Spleen (tissue), 7 donors: ENCODE data around the gene ADAMTS6.

Experiments used
- CTCF ChIP-seq, 11 experiments: fragments of 200-600 bp in 7 of 11; fragments of 450-650 bp in 4 of 11; sonication (generic) in 4 of 11; IDR thresholded peaks in 8 of 11; conservative IDR thresholded peaks in 3 of 11; 1 replicate in 7 of 11; 2 replicates in 4 of 11; pipeline versions ENCODE4 v1.4.0 to v1.8.0; 2016 to 2021; ENCODE audit warnings: antibody characterized with exemption in 11 of 11, inconsistent platforms in 4 of 11, mild to moderate bottlenecking in 1 of 11
- POLR2A ChIP-seq, 3 donors: fragments of 450-650 bp; IDR thresholded peaks; one replicate each; pipeline ENCODE4 v1.5.1; 2017; ENCODE audit warnings: antibody characterized with exemption in 3 of 3, mild to moderate bottlenecking in 1 of 3
- POLR2AphosphoS5 ChIP-seq, 3 donors: sonication (generic); formaldehyde crosslinking; IDR thresholded peaks; one replicate each; pipeline ENCODE4 v1.5.1; 2017; ENCODE audit warnings: antibody characterized with exemption in 3 of 3
- donor health status: DM: no; HTN: no; CAD: no; lungs with moderate emphysema.
- donor health status: DM: no; HTN: no; CAD: no.
- donor health status: DM: no; HTN: no; CAD: no.

- TF ChIP-seq CTCF (IDR thresholded peaks at IDR 0.05 in 8 of 11, conservative IDR thresholded peaks at IDR 0.05 in 3 of 11) (no peak), POLR2AphosphoS5 (IDR thresholded peaks at IDR 0.05) (no peak), POLR2A (IDR thresholded peaks at IDR 0.05) (no peak)
Observed at GRCh38 chr5:65482296-65482735, 596 bp upstream of the ADAMTS6 start.
